ENCODE measurements around the gene NXPE3.

GRCh38 chr3:101851850-101852714, 73.1 kb downstream of the NXPE3 start:
- no peak for TF ChIP-seq GABPA (IDR thresholded peaks at IDR 0.05; ENCODE audit: low read depth)
- no peak; the same call in 1 of the 2 replicates for TF ChIP-seq FOXM1 (IDR thresholded peaks at IDR 0.05; ENCODE audit: low read depth, low read length)
- TF ChIP-seq REST (IDR thresholded peaks at IDR 0.05; ENCODE audit: low read depth, low read length) = no peak
